Measurements from ENCODE around the gene PIGQ.

The PIGQ gene

GRCh38 chr16:534856-535445 is 34.8 kb upstream of the PIGQ start:
- FAIRE-seq, result no peak

DNA sequence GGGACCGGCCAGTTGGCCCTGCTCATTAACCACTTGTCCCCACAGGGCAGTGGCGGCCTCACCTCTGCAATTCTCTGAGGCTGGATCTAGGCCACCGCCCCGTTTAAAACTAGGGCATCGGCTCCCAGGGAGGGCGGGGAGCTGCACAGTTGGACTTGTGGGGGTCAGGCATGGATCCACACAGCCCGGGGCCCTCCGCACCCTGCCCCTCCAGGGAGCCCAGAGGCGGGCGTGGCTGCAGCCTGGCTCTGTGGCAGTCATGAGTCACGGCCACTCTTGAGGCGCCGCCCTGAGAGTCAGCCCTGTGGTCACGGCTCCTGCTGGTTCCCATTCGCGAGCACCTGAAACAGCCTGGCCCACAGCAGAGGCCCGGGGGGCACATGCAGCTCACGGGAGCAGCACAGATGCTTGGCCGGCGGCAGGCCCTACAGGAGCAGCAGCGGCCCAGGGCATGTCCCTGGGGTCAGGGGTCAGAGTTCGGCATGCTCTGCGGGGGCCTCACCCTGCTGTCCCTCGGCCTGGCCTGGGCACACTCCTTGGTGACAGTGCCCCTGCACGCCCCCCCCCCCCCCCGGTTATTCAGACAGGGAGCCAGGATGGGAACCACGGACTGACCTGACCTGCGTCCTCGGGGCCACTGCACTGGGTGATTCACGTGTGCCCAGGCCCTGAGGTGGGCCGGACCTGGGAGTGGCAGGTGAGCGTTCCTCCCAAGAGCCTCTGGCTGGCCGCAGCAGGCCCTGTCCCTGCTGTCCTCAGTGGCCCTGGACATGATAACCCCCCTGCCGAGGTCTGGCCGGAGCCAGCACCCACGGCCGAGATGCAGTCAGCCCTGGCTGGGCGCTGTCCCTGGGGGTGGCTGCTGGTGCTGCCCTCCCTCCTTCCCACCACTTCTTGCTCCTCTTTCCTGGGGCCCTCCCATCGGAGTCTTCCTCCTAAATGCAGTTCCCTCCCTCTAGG is 34.0 kb upstream of the PIGQ start:
- no peak for FAIRE-seq

- FAIRE-seq, result no peak
Measured at GRCh38 chr16:536746-537145, 33.0 kb upstream of the PIGQ start.

DNA sequence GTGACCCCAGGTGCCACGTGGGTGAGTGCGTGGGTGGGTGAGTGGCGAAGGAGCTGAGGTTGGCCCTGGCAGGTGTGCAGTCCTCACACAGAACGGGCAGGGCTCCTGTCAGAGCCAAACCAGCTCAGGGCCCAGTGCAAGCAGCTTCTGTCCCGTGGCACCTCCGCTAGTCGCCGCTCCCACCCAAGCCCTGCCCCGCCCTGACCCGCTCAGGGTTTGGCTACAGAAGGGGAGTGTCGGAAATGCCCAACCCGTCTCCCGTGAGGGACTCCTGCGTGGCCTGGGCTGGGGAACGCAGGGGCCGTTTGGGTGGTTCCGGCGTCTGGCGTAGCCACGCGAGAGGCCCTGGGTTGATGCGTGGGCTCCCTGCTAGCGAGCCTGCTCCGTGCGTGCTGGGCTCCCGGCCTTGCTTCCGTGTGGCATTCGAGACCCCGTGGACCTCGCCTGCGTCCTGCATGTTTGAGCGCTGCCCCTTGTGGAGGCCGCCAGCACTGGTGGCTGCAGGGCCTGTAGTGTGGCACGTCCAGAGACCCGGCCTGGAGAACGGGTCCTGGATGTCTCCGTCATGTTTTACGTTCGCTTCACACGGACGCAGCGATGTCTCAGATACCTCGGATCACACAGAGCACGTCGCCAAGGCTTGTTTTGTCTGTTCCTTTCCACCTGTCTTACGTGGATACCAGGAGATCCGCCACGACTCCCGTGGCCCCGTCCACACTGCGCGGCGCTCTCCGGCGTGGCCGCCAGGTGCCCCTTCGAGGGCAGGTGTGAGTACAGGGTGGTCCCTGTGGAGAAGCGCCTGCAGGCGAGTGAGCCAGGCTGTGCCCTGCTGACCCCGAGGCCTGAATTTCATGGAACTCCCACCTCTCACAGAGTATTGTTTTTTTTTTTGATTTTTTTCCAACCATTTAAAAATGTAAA is 32.1 kb upstream of the PIGQ start:
- no peak for FAIRE-seq

DNA sequence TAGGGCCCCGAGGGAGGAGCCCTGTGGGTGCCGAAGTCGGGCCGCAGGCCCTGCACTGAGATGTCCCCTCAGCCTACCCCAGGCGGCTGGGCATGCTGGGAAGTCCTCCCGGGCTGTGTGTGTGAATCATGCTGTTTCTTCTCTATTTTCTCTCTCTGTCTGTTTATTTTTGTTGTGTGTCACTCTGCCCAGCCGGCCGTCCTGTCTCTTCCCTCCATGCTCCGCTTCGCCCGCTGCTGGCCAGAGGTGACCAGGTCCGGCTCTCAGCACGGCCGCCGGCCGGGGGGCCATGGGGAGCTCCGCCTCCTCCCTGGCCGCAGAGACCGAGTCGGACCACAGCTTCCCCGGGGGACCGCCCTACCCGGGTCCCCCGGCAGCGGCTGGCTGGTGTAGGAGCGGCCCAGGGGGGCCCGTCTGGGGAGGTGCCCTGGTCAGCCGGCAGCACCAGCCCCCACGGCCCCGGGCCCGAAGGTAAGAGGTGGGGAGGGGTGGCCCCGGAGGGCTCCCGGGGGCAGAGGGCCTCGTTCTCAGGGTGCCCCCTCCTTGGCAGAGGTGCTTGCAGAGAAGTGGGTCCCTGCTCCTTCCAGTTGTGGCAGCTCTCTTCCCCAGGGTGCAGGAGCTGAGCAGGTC is 29.8 kb upstream of the PIGQ start:
- no peak for FAIRE-seq

DNA sequence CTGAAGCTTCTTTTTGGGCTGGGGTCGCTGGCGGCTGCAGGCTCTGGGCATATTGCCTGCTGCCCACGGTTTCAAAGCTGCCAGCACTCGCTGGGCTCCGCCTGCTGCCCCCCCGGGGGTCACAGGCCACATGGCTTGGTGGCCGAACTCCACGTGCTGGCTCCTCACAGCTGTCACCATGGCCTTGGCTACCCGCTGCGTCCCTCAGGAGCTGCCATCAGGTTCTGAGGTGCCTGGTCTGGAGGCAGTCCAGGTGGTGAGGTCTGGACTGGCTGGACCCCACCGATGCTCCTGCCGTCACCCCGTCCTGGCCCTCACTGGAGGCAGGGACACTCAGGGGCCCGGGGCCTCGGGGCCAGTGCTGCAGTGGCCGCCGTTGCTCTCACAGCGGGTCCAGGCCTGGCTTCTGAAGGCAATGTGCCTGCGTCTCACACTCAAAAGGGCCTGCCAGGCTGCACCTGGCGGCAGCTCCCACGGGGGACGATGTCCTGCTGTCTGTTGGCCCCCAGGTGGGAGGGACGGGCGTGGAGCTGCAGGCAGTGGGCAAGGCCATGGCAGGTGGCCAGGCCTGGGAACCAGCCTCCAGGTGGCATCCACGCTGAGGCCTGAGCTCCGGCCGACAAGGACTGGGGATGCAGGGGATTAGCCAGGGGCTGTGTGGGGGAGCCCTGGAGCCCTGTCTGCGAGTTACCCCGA is 29.0 kb upstream of the PIGQ start:
- no peak for FAIRE-seq

DNA sequence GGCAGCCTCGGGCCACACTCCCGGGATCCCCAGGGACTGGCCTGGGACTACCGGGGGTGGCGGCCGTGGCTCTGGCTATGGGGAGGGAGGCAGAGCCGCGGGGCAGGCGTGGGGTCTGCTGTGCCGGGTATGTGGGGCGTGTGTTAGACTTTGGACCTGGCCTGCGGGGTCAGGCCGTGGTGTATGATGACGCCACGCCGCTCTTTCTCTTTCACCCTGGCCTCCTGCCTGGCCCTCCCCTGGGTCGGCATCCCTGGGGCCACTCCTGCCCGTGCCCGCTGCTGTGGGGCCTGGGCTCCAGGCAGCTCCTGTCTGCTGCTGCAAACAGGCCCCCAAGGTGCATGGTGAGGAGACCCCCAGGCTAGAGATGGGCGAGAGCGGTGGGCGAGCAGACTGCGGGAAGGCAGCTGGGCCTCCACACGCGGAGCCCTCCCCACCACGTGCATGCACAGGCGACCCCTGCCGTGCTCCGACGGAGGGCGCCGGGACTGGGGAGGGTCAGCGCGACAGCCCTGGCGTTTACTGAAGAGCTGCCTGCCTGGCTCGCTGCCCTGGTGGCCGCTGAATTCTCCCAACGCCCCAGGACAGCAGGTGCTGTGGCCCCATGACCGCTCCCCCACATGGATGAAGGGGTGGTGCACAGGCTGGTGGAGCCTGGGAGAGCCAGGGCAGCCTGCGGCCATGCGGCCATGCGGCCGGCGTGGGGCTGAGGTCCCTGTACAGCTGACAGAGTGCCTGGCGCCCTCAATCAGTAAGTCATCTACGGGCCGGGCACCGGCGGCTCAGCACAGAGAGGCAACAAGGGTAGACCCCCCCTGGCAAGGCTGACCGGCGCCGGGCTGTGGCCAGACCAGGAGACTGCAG is 26.2 kb upstream of the PIGQ start:
- FAIRE-seq, result no peak

DNA sequence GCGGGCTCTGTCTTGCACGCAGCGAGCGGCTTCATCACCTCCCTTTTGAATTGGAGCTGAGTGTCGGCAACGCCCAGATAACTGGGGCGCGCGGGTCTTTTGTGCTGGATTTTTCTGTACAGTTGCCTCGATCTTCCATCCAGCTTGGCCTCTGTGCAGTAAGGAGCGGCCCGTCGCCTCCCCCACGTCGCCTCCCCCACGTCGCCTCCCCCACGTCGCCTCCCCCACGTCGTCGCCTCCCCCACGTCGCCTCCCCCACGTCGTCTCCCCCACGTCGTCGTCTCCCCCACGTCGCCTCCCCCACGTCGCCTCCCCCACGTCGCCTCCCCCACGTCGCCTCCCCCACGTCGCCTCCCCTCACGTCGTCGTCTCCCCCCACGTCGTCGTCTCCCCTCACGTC is 25.3 kb upstream of the PIGQ start:
- FAIRE-seq, result no peak

DNA sequence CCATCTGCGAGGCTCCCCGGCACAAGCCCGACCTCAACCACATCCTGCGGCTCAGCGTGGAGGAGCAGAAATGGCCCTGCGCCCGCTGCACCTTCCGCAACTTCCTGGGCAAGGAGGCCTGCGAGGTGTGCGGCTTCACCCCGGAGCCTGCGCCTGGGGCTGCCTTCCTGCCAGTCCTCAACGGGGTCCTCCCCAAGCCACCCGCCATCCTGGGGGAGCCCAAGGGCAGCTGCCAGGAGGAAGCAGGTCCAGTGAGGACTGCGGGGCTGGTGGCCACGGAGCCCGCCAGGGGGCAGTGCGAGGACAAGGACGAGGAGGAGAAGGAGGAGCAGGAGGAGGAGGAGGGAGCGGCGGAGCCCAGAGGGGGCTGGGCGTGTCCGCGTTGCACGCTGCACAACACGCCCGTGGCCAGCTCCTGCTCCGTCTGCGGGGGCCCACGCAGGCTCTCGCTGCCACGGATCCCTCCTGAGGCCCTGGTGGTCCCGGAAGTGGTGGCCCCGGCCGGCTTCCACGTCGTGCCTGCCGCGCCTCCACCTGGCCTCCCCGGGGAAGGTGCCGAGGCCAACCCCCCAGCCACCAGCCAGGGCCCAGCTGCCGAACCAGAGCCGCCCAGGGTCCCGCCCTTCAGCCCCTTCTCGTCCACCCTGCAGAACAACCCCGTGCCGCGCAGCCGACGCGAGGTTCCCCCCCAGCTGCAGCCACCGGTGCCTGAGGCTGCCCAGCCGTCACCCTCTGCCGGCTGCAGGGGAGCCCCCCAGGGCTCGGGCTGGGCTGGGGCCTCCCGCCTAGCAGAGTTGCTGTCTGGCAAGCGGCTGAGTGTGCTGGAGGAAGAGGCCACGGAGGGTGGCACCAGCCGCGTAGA is 22.6 kb upstream of the PIGQ start:
- FAIRE-seq, result no peak

DNA sequence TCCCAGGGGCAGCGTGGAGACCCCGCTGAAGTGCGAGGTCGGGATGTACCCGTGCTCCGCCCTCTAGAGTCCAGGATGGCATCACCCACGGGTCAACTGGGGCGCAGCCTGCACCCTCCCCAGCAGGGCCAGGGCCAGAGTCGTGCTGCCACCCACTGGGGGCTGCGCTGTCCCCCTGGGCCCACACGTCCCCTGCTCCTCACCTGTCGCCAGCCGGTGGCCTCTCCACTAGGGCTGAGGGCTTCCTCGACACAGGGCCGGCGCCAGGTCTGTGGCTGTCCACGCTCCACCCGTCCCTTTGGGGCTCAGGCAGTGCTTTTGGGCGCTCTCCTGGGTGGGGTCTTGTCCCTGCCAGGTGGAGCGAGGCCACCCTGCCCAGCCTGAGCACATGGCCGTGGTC is 21.2 kb upstream of the PIGQ start:
- no peak for FAIRE-seq

DNA sequence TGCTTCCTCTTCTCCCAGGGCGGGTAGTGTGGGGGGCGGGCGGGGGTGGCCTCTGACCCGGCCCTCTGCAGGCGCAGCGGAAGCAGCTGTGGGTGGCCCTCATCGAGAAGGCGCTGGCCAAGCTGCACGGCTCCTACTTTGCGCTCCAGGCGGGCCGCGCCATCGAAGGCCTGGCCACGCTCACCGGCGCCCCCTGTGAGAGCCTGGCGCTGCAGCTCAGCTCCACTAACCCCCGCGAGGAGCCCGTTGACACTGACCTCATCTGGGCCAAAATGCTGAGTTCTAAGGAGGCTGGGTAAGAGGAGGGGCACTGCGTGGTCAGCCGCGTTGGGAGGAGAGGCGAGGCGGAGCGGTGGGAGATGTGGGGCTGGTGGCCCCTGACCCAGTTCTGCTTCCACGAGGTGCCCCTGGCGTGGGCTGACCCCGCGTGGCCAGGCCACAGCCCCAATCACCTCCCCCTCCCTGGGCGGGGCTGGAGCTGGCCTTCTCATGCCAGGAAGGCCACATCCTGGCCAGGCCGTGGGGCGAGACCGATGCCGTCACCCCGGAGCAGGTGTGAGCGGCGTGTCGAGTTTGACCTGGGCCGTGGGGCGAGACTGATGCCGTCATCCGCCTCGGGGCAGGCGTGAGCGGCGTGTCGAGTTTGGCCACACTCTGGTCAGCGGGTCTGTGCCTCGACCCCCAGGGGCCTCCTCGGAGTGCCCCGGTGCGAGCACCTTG is 20.1 kb upstream of the PIGQ start:
- FAIRE-seq, result no peak

- no peak for FAIRE-seq
Measured at GRCh38 chr16:551210-551609, 18.6 kb upstream of the PIGQ start.

GRCh38 chr16:552171-552570 is 17.6 kb upstream of the PIGQ start:
- no peak for FAIRE-seq

- no peak for FAIRE-seq
Measured at GRCh38 chr16:553601-554296, 16.0 kb upstream of the PIGQ start.

- FAIRE-seq, result no peak
Measured at GRCh38 chr16:554297-554621, 15.5 kb upstream of the PIGQ start.

DNA sequence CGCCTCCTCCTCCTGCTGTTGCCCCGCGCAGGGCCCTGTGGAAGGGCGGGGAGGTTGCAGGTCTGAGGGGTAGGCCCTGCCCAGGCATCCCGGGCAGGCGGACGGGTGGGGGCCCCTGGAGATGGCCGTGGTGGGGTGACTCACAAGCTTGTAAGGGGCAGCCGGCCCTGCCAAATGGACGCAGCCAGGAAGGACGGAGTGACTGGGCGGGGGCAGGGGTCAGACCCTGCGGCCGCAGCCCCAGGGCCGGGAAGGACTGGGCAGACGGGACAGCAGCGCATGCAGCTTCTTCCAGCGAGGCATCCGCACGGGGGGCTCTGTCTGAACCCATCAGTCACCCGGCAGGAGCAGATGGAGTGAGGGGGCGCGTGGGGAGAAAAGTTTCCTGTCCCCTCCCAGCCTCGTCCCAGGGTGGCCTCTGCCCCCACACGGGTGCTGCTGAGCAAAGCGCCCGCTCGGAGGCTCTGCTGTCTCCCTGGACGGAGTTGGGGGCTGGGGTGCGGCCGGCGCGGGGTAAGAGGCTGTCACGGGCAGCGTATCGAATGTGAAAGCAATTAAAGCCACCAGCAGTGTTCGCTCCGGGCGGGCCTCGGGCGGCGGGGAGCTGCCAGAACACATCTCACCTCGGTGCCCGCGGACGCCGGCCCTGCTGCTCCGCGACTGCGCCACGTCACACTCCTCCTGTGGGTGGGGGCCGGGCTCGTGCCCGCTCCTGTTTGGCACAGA is 15.0 kb upstream of the PIGQ start:
- FAIRE-seq, result no peak

GRCh38 chr16:555528-556473 is 14.0 kb upstream of the PIGQ start:
- no peak for FAIRE-seq

Measured in A204.1 (cell line).